ENCODE data around the gene IL18RAP.

Gene IL18RAP

GRCh38 chr2:102486941-102487702, 64.2 kb downstream of the IL18RAP start:
- H3K4me3 Mint-ChIP-seq, result no peak overlapping the region
- DNase-seq, result no peak
- H3K27ac Mint-ChIP-seq, result no peak overlapping the region
- ATAC-seq, result no peak
- H3K9me3 Mint-ChIP-seq, result no peaks in the 10 kb centered on the region
- no peaks in the 10 kb centered on the region for H3K36me3 Mint-ChIP-seq (ENCODE audit: low read depth)
- peaks cover 24% of the 10 kb centered on the region for H3K27me3 Mint-ChIP-seq
- peaks cover 19% of the 10 kb centered on the region for H3K4me1 Mint-ChIP-seq

DNA sequence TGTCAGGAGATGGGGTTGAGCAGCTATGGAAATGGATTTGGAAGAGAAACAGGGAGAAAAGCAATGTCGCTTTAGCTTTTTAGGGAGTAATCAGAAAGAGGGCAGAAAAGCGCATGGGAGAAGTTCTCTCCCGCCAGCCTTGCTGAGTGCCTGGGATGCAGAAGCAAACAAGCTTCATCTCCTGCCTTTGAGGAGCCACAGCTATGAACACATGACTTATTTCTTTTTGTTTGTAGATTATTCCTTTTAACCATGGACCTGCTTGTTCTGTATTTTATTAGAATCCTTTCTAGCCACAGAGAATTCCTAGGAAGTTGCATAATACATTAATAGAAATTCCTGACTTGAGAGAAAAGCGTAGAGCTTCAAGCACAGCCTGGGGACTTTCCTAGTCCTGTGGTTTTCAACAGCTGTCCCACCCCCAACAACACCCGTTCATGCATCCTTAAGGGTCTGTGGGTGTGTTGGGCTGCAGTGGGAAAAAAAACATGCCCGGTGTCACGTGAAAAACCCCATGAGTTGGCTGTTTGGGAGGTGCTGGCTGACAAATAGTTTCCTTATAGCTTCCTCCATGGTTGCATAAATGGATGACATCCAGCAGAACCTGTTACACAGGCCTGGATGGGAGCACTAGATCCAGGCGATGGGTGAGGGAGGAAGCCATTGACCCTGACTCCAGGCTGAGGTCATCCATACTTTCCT, 65.0 kb downstream of the IL18RAP start:
- Mint-ChIP-seq H3K27me3 (peaks cover 24% of the 10 kb centered on the region), H3K27ac (no peak overlapping the region), H3K4me1 (peaks cover 19% of the 10 kb centered on the region), H3K4me3 (no peak overlapping the region), H3K9me3 (no peaks in the 10 kb centered on the region), H3K36me3 (ENCODE audit: low read depth) (no peaks in the 10 kb centered on the region)
- ATAC-seq (no peak), DNase-seq (no peak)

DNA sequence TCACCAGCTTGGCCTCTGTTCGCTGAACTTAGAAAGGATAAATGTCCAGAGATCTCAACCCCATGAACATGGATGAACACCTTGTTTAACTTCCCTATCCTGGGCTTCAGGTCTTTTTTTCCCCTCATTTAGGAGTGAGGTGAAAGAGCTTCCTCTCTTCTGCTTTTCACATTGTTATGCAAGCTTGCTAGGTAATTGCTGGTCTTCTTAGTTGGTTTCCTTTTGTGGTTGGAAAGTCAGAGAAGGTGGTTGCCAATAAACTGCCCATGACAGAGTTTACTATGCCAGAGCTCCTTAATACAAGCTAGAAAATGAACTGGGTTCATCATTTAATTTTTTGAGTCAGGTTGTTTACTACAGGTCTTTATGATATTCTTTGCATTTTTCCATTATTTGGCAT, 66.7 kb downstream of the IL18RAP start:
- peaks cover 9% of the 10 kb centered on the region for H3K9me3 Mint-ChIP-seq
- no peak for DNase-seq
- H3K4me3 Mint-ChIP-seq, result no peak overlapping the region
- no peaks in the 10 kb centered on the region for H3K36me3 Mint-ChIP-seq (ENCODE audit: low read depth)
- H3K4me1 Mint-ChIP-seq, result peaks cover 19% of the 10 kb centered on the region
- no peak overlapping the region for H3K27ac Mint-ChIP-seq
- no peak for ATAC-seq
- peaks cover 28% of the 10 kb centered on the region for H3K27me3 Mint-ChIP-seq

DNA sequence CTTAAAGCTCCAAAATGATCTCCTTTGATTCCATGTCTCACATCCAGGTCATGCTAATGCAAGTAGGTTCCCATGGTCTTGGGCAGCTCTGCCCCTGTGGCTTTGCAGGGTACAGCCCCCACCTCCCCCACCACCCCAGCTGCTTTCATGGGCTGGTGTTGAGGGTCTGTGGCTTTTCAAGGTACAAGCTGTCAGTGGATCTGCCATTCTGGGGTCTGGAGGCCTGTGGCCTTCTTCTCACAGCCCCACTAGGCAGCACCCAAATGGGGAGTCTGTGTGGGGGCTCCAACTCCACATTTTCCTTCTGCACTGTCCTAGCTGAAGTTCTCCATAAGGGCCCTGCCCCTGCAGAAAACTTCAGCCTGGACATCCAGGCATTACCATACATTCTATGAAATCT, 69.0 kb downstream of the IL18RAP start:
- no peak overlapping the region for H3K4me3 Mint-ChIP-seq
- peaks cover 9% of the 10 kb centered on the region for H3K9me3 Mint-ChIP-seq
- ATAC-seq, result no peak
- peaks cover 19% of the 10 kb centered on the region for H3K4me1 Mint-ChIP-seq
- DNase-seq, result no peak
- H3K36me3 Mint-ChIP-seq (ENCODE audit: low read depth), result no peaks in the 10 kb centered on the region
- no peak overlapping the region for H3K27ac Mint-ChIP-seq
- peaks cover 17% of the 10 kb centered on the region for H3K27me3 Mint-ChIP-seq

DNA sequence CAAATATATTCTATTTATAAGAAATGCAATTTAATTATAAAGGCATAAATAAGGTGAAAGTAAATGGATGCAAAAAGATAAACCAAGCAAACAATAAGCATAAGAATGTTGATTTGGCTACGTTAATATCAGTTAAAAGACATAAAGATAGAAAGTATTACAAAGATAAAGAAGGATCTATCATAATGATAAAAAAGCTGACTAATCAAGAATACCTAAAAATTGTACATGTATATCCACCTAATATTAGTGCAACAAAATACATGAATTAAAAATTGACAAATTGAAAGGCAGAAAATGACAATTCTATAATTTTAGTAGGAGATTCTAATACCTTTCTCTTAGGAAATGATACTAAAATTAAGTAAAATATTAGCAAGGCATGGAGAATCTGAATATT, 71.6 kb downstream of the IL18RAP start:
- peaks cover 9% of the 10 kb centered on the region for H3K9me3 Mint-ChIP-seq
- DNase-seq (no peak), ATAC-seq (no peak)
- peaks cover 11% of the 10 kb centered on the region for H3K4me1 Mint-ChIP-seq
- H3K36me3 Mint-ChIP-seq (ENCODE audit: low read depth), result no peaks in the 10 kb centered on the region
- no peak overlapping the region for H3K4me3 Mint-ChIP-seq
- H3K27ac Mint-ChIP-seq, result no peak overlapping the region
- peaks cover 9% of the 10 kb centered on the region for H3K27me3 Mint-ChIP-seq

DNA sequence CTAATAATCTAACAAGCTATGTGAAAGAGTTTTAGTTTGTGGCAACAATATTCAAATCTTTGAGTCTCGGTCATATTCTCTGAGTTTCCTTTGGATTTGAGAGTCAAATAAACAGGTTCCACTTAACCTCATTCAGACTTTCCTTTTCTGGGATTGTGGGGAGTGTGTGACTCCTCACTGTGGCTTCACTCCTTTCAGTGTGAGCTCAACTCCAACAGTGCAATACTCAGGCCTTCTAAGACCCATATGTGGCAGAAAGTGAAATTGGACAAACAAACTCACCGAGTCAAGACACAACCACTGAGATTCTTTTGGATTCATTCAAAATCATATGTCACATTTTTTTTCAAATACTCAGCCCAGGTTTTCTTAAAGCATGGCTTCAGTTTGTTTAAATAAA, 75.5 kb downstream of the IL18RAP start:
- peak; percentile 77 for ATAC-seq
- peaks cover 4% of the 10 kb centered on the region for H3K9me3 Mint-ChIP-seq

DNA sequence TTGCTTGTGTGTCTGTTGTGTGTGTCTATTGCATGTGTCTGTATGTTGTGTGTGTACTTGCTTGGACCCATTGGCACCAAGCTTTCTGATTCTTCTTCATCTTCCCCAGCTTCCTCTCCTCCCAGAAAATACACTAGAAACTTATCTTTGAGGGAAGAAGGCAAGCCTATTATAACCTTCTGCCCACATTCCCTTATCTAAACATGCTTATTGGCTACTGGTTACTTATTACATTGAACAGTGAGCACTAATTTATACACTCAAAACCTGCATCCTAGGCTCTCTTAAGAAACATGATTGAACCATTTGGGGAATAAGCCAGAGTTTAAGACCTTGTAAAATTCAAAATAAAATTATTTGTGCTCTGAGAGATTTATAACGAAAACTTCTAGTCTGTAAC, 76.6 kb downstream of the IL18RAP start:
- Mint-ChIP-seq H3K4me1 (peaks cover 5% of the 10 kb centered on the region), H3K9me3 (no peaks in the 10 kb centered on the region), H3K4me3 (no peak overlapping the region), H3K27ac (no peak overlapping the region), H3K27me3 (peaks cover 11% of the 10 kb centered on the region), H3K36me3 (ENCODE audit: low read depth) (no peaks in the 10 kb centered on the region)
- DNase-seq (no peak), ATAC-seq (no peak)

More for the DNA sequence above, 75.5 kb downstream of the IL18RAP start:
- DNase-seq, result no peak
- H3K27me3 Mint-ChIP-seq, result peaks cover 11% of the 10 kb centered on the region
- no peaks in the 10 kb centered on the region for H3K36me3 Mint-ChIP-seq (ENCODE audit: low read depth)
- peaks cover 5% of the 10 kb centered on the region for H3K4me1 Mint-ChIP-seq
- no peak overlapping the region for H3K4me3 Mint-ChIP-seq
- no peak overlapping the region for H3K27ac Mint-ChIP-seq

Data from activated naive CD8-positive, alpha-beta T cell treated with anti-CD3 and anti-CD28 coated beads, Interleukin-2, amount 50 U/mL, for 24 hours (primary cell).